H1 (cell line): ENCODE data around the gene CTXN2. TPM values are rescaled to one million over a fixed set of nuclear protein-coding genes. Genes with fewer than 3 reads are reported as not detected.

Experiments used
- CTCF ChIA-PET: fragments of 300-600 bp; sonication (Branson Sonifier 250); formaldehyde crosslinking; loops from one replicate; lab custom pipeline; 2021; ENCODE audit not compliant: partially characterized antibody; lab: Charles Lee
- POLR2A ChIA-PET: fragments of 300-600 bp; sonication (Branson Sonifier 250); formaldehyde crosslinking; loops from one replicate; lab custom pipeline; 2021; ENCODE audit warnings: inconsistent platforms; ENCODE audit not compliant: partially characterized antibody; lab: Charles Lee
- DNase-seq, 2 experiments: peaks; one replicate each; pipeline versions ENCODE4 v3.0.0 to v3.0.0-alpha.2; 2010 to 2022; ENCODE audit warnings: low spot score in 2 of 2, low read depth in 1 of 2, mixed read lengths in 1 of 2
- FAIRE-seq: peaks from 2 replicates; lab custom pipeline; 2011; peaks lifted over from hg19 to GRCh38; lab: Jason Lieb, UNC
- H2AFZ ChIP-seq: 2 replicates; pipeline ENCODE4 v1.8.1; 2012; ENCODE audit warnings: low read length, inconsistent platforms
- H2AK5ac ChIP-seq: 2 replicates; pipeline ENCODE4 v1.6.1; 2013; ENCODE audit warnings: low read depth, low read length
- H2BK120ac ChIP-seq: replicated peaks from 2 replicates; pipeline ENCODE3; 2013; ENCODE audit warnings: low read depth, low read length, inconsistent platforms
- H2BK12ac ChIP-seq: 2 replicates; pipeline ENCODE4 v1.6.1; 2013; ENCODE audit warnings: low read depth, low read length
- H2BK15ac ChIP-seq: 2 replicates; pipeline ENCODE4 v1.6.1; 2013; ENCODE audit warnings: low read length
- H2BK20ac ChIP-seq: 2 replicates; pipeline ENCODE4 v1.6.1; 2013; ENCODE audit warnings: low read length
- H2BK5ac ChIP-seq: 2 replicates; pipeline ENCODE4 v1.6.1; 2013; ENCODE audit warnings: low read depth, low read length
- H3K14ac ChIP-seq: 2 replicates; pipeline ENCODE4 v1.6.1; 2013; ENCODE audit warnings: inconsistent platforms; ENCODE audit not compliant: insufficient read length
- H3K18ac ChIP-seq: 2 replicates; pipeline ENCODE4 v1.6.1; 2013; ENCODE audit warnings: low read length; ENCODE audit errors: extremely low read depth
- H3K23ac ChIP-seq: 2 replicates; pipeline ENCODE4 v1.6.1; 2013; ENCODE audit warnings: inconsistent platforms; ENCODE audit not compliant: insufficient read length
- H3K23me2 ChIP-seq: 2 replicates; pipeline ENCODE4 v1.6.1; 2013; ENCODE audit warnings: low read depth, low read length
- H3K27ac ChIP-seq: 2 replicates; pipeline ENCODE4 v1.6.1; 2011; ENCODE audit warnings: low read depth, low read length, inconsistent platforms
- H3K27me3 ChIP-seq, 4 experiments: replicated peaks in 1 of 4; 1 replicate in 1 of 4; 2 replicates in 3 of 4; pipeline versions ENCODE4 v1.6.1 to v1.8.1; 2011 to 2013; ENCODE audit warnings: low read length in 3 of 4, mild to moderate bottlenecking in 3 of 4, inconsistent platforms in 2 of 4, mixed read lengths in 2 of 4, moderate library complexity in 1 of 4; ENCODE audit not compliant: control insufficient read depth in 3 of 4, insufficient read depth in 3 of 4; ENCODE audit errors: extremely low read depth in 1 of 4
- H3K36me3 ChIP-seq, 4 experiments: 2 replicates each; pipeline versions ENCODE4 v1.6.1 to v1.8.1; 2011 to 2013; ENCODE audit warnings: mild to moderate bottlenecking in 4 of 4, low read length in 3 of 4, moderate library complexity in 2 of 4, control low read depth in 1 of 4, inconsistent platforms in 1 of 4; ENCODE audit not compliant: insufficient read depth in 4 of 4, control insufficient read depth in 2 of 4
- H3K4ac ChIP-seq: replicated peaks from 2 replicates; pipeline ENCODE3; 2013; ENCODE audit warnings: low read length, low read depth, mixed read lengths, inconsistent platforms; ENCODE audit not compliant: insufficient read length
- H3K4me1 ChIP-seq, 4 experiments: replicated peaks in 1 of 4; 1 replicate in 1 of 4; 2 replicates in 3 of 4; pipeline versions ENCODE4 v1.6.1 to v1.8.1; 2011 to 2013; ENCODE audit warnings: low read length in 3 of 4, inconsistent platforms in 2 of 4, mixed read lengths in 1 of 4; ENCODE audit not compliant: insufficient read depth in 4 of 4, control insufficient read depth in 3 of 4
- H3K4me2 ChIP-seq, 2 experiments: 2 replicates each; pipeline versions ENCODE4 v1.6.1 to v1.8.1; 2011 to 2013; ENCODE audit warnings: low read depth in 2 of 2, low read length in 2 of 2, control low read depth in 1 of 2, inconsistent platforms in 1 of 2, mild to moderate bottlenecking in 1 of 2; ENCODE audit not compliant: insufficient read depth in 1 of 2
- H3K4me3 ChIP-seq, 4 experiments: fragments of 200-600, 300-600 bp in 1 of 4; sonication (generic), shearing (Covaris generic), sonication (Bioruptor Twin) in 1 of 4; 2 replicates each; pipeline versions ENCODE4 v1.5.1 to v1.8.1; 2011 to 2016; ENCODE audit warnings: low read length in 4 of 4, low read depth in 3 of 4, control low read depth in 2 of 4, inconsistent platforms in 2 of 4, mild to moderate bottlenecking in 2 of 4, mixed read lengths in 1 of 4, moderate library complexity in 1 of 4; ENCODE audit not compliant: insufficient read depth in 2 of 4; ENCODE audit errors: extremely low read depth in 1 of 4
- H3K56ac ChIP-seq: replicated peaks from 2 replicates; pipeline ENCODE3; 2013; ENCODE audit warnings: low read depth, mild to moderate bottlenecking, mixed read lengths, low read length, inconsistent platforms; ENCODE audit not compliant: insufficient read length
- H3K79me1 ChIP-seq: 2 replicates; pipeline ENCODE4 v1.6.1; 2013; ENCODE audit warnings: low read depth, low read length, control low read depth
- H3K79me2 ChIP-seq, 2 experiments: 2 replicates each; pipeline versions ENCODE4 v1.6.1 to v1.8.1; 2012 to 2013; ENCODE audit warnings: low read length in 2 of 2, mild to moderate bottlenecking in 2 of 2, inconsistent platforms in 1 of 2; ENCODE audit not compliant: insufficient read depth in 2 of 2, control insufficient read depth in 1 of 2
- H3K9ac ChIP-seq, 4 experiments: replicated peaks in 1 of 4; 1 replicate in 1 of 4; 2 replicates in 3 of 4; pipeline versions ENCODE4 v1.6.1 to v1.8.1; 2011 to 2013; ENCODE audit warnings: low read depth in 3 of 4, low read length in 3 of 4, control low read depth in 2 of 4, mild to moderate bottlenecking in 2 of 4, moderate library complexity in 2 of 4, inconsistent platforms in 1 of 4; ENCODE audit errors: extremely low read depth in 1 of 4
- H3K9me3 ChIP-seq, 2 experiments: 2 replicates each; pipeline versions ENCODE4 v1.6.1 to v1.8.1; 2012 to 2013; ENCODE audit warnings: mild to moderate bottlenecking in 2 of 2, moderate library complexity in 2 of 2, control low read depth in 1 of 2, inconsistent platforms in 1 of 2, low read depth in 1 of 2, low read length in 1 of 2, mixed read lengths in 1 of 2; ENCODE audit not compliant: insufficient read depth in 2 of 2
- H4K20me1 ChIP-seq, 2 experiments: replicated peaks in 1 of 2; 2 replicates each; pipeline versions ENCODE3 to v1.8.1; 2011 to 2013; ENCODE audit warnings: inconsistent platforms in 2 of 2, low read length in 2 of 2, mild to moderate bottlenecking in 1 of 2; ENCODE audit not compliant: insufficient read depth in 2 of 2, control insufficient read depth in 1 of 2
- H4K5ac ChIP-seq: 2 replicates; pipeline ENCODE4 v1.6.1; 2013; ENCODE audit warnings: low read length, low read depth, mixed read lengths, inconsistent platforms; ENCODE audit not compliant: insufficient read length
- H4K8ac ChIP-seq: 2 replicates; pipeline ENCODE4 v1.8.0; 2013; ENCODE audit warnings: mild to moderate bottlenecking, moderate library complexity, low read length, inconsistent platforms; ENCODE audit not compliant: insufficient read depth; ENCODE audit errors: extremely low read depth
- H4K91ac ChIP-seq: replicated peaks from 2 replicates; pipeline ENCODE3; 2013; ENCODE audit warnings: low read length, mixed read lengths, inconsistent platforms; ENCODE audit not compliant: insufficient read length
- CTBP2 ChIP-seq: IDR thresholded peaks from 2 replicates; pipeline ENCODE4 v1.7.0; 2011; ENCODE audit warnings: borderline replicate concordance, mild to moderate bottlenecking, moderate library complexity, mixed read lengths, low read length; ENCODE audit not compliant: insufficient read depth, insufficient read length
- EP300 ChIP-seq, 2 experiments: IDR thresholded peaks; 1 replicate in 1 of 2; 2 replicates in 1 of 2; pipeline ENCODE4 v1.6.1; 2011 to 2012; ENCODE audit warnings: low read depth in 2 of 2, low read length in 2 of 2, mild to moderate bottlenecking in 2 of 2, borderline replicate concordance in 1 of 2, inconsistent platforms in 1 of 2, moderate library complexity in 1 of 2
- RNF2 ChIP-seq: fragments of 200-900, 300-1000 bp; sonication (generic); IDR thresholded peaks from 2 replicates; pipeline ENCODE4 v1.7.1; 2016; ENCODE audit warnings: borderline replicate concordance, low read depth, mild to moderate bottlenecking, antibody characterized with exemption, low read length; ENCODE audit not compliant: poor library complexity, severe bottlenecking; ENCODE audit errors: missing control alignments
- RXRA ChIP-seq: IDR thresholded peaks from 2 replicates; pipeline ENCODE4 v1.6.1; 2011; ENCODE audit warnings: low read depth, mild to moderate bottlenecking, low read length, moderate library complexity; ENCODE audit not compliant: insufficient read depth
- TAF7 ChIP-seq: optimal IDR thresholded peaks from 2 replicates; pipeline ENCODE3; 2011; ENCODE audit warnings: low read depth, mild to moderate bottlenecking, inconsistent platforms, low read length, moderate library complexity, borderline replicate concordance
- TCF12 ChIP-seq: IDR thresholded peaks from 2 replicates; pipeline ENCODE4 v1.6.1; 2011; ENCODE audit warnings: low read depth, mild to moderate bottlenecking, low read length
- WGBS, 2 experiments: shearing (Covaris generic) in 1 of 2; methylation state at CpG; one replicate each; pipeline versions ENCODE4 v1.1.6 to v1.1.7; 2013 to 2015; ENCODE audit warnings: low lambda C conversion rate in 2 of 2, mixed read lengths in 2 of 2, inconsistent platforms in 1 of 2, low coverage in 1 of 2, missing lambda C conversion rate in 1 of 2; ENCODE audit not compliant: insufficient replicate concordance in 2 of 2, insufficient coverage in 1 of 2, insufficient read length in 1 of 2; ENCODE audit errors: extremely low coverage in 1 of 2, missing lambda C conversion rate in 1 of 2; 5-methylcytosine and 5-hydroxymethylcytosine counted together
- polyA plus RNA-seq, 7 experiments: library from polyadenylated mRNA; depleted of rRNA in 3 of 7; stranded (reverse) in 5 of 7; unstranded in 2 of 7; fragments of >200 nt in 5 of 7; fragments of 200-250 nt in 2 of 7; gene quantifications; 1 replicate in 5 of 7; 2 replicates in 1 of 7; 4 replicates in 1 of 7; pipeline versions ENCODE4 v1.2.1 to v1.2.3, GENCODE V29; 2011 to 2013; ENCODE audit warnings: missing spikeins in 2 of 7, mixed read lengths in 2 of 7
- total RNA-seq: library from RNA; stranded (reverse); fragmentation: NEBNext Ultra II Directional; extraction: Animal tissue kit (Norgen Biotek cat#: 25700); gene quantifications from 2 replicates; pipeline ENCODE4 v1.2.1, GENCODE V29; 2021
- TF ChIP-seq, protein P1 (sequence below): IDR thresholded peaks from 2 replicates; pipeline ENCODE4 v1.6.1; 2011; ENCODE audit warnings: low read length, improper control_type of control experiment

Gene CTXN2
- total and polyA plus RNA-seq, 2 of the 8 experiments (the other 6 are each of a cell fraction or from before 2014, with no cell fraction given): 0.08 TPM; not detected in 1

DNA sequence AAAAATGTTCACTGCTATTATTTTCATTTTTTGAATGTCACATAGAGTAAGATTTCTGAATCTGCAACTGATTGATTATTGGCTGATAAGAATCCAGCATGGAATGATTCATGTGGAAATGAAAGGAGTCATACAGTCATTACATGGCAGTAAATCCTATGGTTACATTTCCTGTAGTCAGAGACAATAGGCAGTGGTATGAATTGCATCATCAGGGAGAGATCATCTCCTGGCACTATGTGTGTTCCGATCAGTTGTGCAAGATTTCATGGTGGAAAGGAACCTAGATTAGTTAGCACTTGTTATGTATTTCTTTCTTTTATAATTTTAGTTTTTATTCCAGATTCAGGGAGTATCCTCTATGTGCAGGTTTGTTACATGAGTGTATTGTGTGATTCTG is 53.5 kb downstream of the CTXN2 start:
- no peak for TF ChIP-seq EP300 (IDR thresholded peaks at IDR 0.05; ENCODE audit: borderline replicate concordance in 1 of 2, low read depth in 2 of 2, low read length in 2 of 2)
- TF ChIP-seq, protein P1, sequence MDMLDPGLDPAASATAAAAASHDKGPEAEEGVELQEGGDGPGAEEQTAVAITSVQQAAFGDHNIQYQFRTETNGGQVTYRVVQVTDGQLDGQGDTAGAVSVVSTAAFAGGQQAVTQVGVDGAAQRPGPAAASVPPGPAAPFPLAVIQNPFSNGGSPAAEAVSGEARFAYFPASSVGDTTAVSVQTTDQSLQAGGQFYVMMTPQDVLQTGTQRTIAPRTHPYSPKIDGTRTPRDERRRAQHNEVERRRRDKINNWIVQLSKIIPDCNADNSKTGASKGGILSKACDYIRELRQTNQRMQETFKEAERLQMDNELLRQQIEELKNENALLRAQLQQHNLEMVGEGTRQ: no peak
- no peak for TF ChIP-seq TAF7
- no peak for TF ChIP-seq TCF12
- TF ChIP-seq RXRA: no peak
- TF ChIP-seq RNF2: no peak
- TF ChIP-seq CTBP2: no peak
- Histone ChIP-seq H2AK5ac (no peak overlapping the region), H3K79me1 (no peaks in the 10 kb centered on the region), H3K56ac (no peak overlapping the region), H3K23me2 (no peaks in the 10 kb centered on the region), H3K4me3 (no peak overlapping the region), H4K91ac (no peak overlapping the region), H4K8ac (no peak overlapping the region), H2BK5ac (no peak overlapping the region), H2AFZ (no peak overlapping the region), H2BK15ac (no peak overlapping the region), H3K9me3 (no peaks in the 10 kb centered on the region), H3K27me3 (no peaks in the 10 kb centered on the region), H2BK20ac (no peak overlapping the region), H4K20me1 (no peaks in the 10 kb centered on the region), H3K14ac (no peak overlapping the region), H3K27ac (no peak overlapping the region), H3K4me1 (no peaks in the 10 kb centered on the region), H3K23ac (no peak overlapping the region), H3K36me3 (no peaks in the 10 kb centered on the region), H3K18ac (no peak overlapping the region), H2BK120ac (no peak overlapping the region), H3K4ac (no peak overlapping the region), H3K4me2 (no peak overlapping the region), H2BK12ac (no peak overlapping the region), H3K79me2 (no peaks in the 10 kb centered on the region), H4K5ac (no peak overlapping the region), H3K9ac (no peak overlapping the region)
- WGBS, 2 experiments: 96% methylated on average over 1 of the region's 1 CpG; no CpG with 5 or more reads in 1 of the 2 experiments
- ChIA-PET CTCF (interaction anchor here (0.9 kb wide), 1 partner anchor 113 kb away, joined by 4 read pairs; no protein-coding TSS in a partner anchor), POLR2A (no interaction called here)
- no peak for FAIRE-seq
- DNase-seq: no peak
